HepG2 (cell line): ENCODE data around the gene LAX1. TPM values are rescaled to one million over a fixed set of nuclear protein-coding genes. Genes with fewer than 3 reads are reported as not detected.

ENCODE experiments used
- DNMT1 ChIP-seq: sonication (generic); formaldehyde crosslinking; IDR thresholded peaks from 2 replicates; pipeline ENCODE4 v1.5.1; 2020; ENCODE audit warnings: mild to moderate bottlenecking, missing genetic modification reagents
- DRAP1 ChIP-seq: IDR thresholded peaks from 2 replicates; pipeline ENCODE4 v1.6.1; 2016; ENCODE audit warnings: missing genetic modification reagents, missing compliant biosample characterization
- HMG20B ChIP-seq: conservative IDR thresholded peaks from 2 replicates; pipeline ENCODE4 v1.6.1; 2016; ENCODE audit warnings: missing genetic modification reagents, missing compliant biosample characterization
- IKZF4 ChIP-seq: sonication (generic); formaldehyde crosslinking; IDR thresholded peaks from 2 replicates; pipeline ENCODE4 v1.5.1; 2020; ENCODE audit warnings: borderline replicate concordance, mild to moderate bottlenecking, low read depth, missing genetic modification reagents; ENCODE audit errors: not compliant biosample characterization
- MAX ChIP-seq: IDR thresholded peaks from 2 replicates; pipeline ENCODE4 v1.6.1; 2012; ENCODE audit warnings: inconsistent platforms
- MIER2 ChIP-seq: IDR thresholded peaks from 2 replicates; pipeline ENCODE4 v1.6.1; 2016; ENCODE audit warnings: missing biosample characterization, missing genetic modification reagents
- MTA3 ChIP-seq: sonication (generic); formaldehyde crosslinking; IDR thresholded peaks from 2 replicates; pipeline ENCODE4 v1.4.0; 2020; ENCODE audit warnings: missing genetic modification reagents
- NFATC3 ChIP-seq: sonication (generic); formaldehyde crosslinking; IDR thresholded peaks from 2 replicates; pipeline ENCODE4 v1.5.1; 2020; ENCODE audit warnings: mild to moderate bottlenecking, missing genetic modification reagents
- SATB2 ChIP-seq: sonication (generic); formaldehyde crosslinking; IDR thresholded peaks from 2 replicates; pipeline ENCODE4 v1.5.0; 2020; ENCODE audit warnings: missing genetic modification reagents
- SNAPC5 ChIP-seq: sonication (generic); formaldehyde crosslinking; IDR thresholded peaks from 2 replicates; pipeline ENCODE4 v1.8.1; 2023; ENCODE audit warnings: mild to moderate bottlenecking, missing genetic modification reagents, borderline replicate concordance
- ZKSCAN5 ChIP-seq: sonication (generic); formaldehyde crosslinking; IDR thresholded peaks from 2 replicates; pipeline ENCODE4 v1.5.1; 2020; ENCODE audit warnings: mild to moderate bottlenecking, missing genetic modification reagents
- ZNF160 ChIP-seq: sonication (generic); formaldehyde crosslinking; IDR thresholded peaks from 2 replicates; pipeline ENCODE4 v1.8.0; 2022; ENCODE audit warnings: mild to moderate bottlenecking, inconsistent platforms, missing genetic modification reagents
- ZNF207 ChIP-seq: fragments of 450-650 bp; IDR thresholded peaks from 2 replicates; pipeline ENCODE4 v1.6.1; 2016; ENCODE audit warnings: antibody characterized with exemption, borderline replicate concordance
- ZNF407 ChIP-seq: sonication (generic); formaldehyde crosslinking; IDR thresholded peaks from one replicate; pipeline ENCODE4 v1.5.1; 2020; ENCODE audit warnings: mild to moderate bottlenecking, missing genetic modification reagents; ENCODE audit errors: not compliant biosample characterization
- ZNF546 ChIP-seq: sonication (generic); formaldehyde crosslinking; conservative IDR thresholded peaks from 2 replicates; pipeline ENCODE4 v1.8.1; 2023; ENCODE audit warnings: mild to moderate bottlenecking, missing genetic modification reagents
- ZNF563 ChIP-seq: sonication (generic); formaldehyde crosslinking; IDR thresholded peaks from 2 replicates; pipeline ENCODE4 v1.8.0; 2022; ENCODE audit warnings: mild to moderate bottlenecking, moderate library complexity, missing genetic modification reagents
- ZNF572 ChIP-seq: sonication (generic); formaldehyde crosslinking; IDR thresholded peaks from 2 replicates; pipeline ENCODE4 v1.5.1; 2020; ENCODE audit warnings: mild to moderate bottlenecking, missing genetic modification reagents
- ZNF589 ChIP-seq: sonication (generic); formaldehyde crosslinking; conservative IDR thresholded peaks from 2 replicates; pipeline ENCODE4 v1.8.0; 2022; ENCODE audit warnings: mild to moderate bottlenecking, moderate library complexity, missing genetic modification reagents
- ZNF660 ChIP-seq: sonication (generic); formaldehyde crosslinking; IDR thresholded peaks from 2 replicates; pipeline ENCODE4 v1.5.1; 2020; ENCODE audit warnings: mild to moderate bottlenecking, low read depth, missing genetic modification reagents, borderline replicate concordance
- ZNF775 ChIP-seq: sonication (generic); formaldehyde crosslinking; IDR thresholded peaks from 2 replicates; pipeline ENCODE4 v1.4.0; 2020; ENCODE audit warnings: missing genetic modification reagents, mild to moderate bottlenecking, moderate library complexity, borderline replicate concordance
- polyA plus RNA-seq, 8 experiments: library from polyadenylated mRNA; depleted of rRNA in 3 of 8; stranded (reverse) in 7 of 8; unstranded in 1 of 8; fragments of >200 nt; fragmentation: Illumina TruSeq in 4 of 8; extraction: Trizol in 4 of 8; gene quantifications; 2 replicates each; pipeline versions ENCODE4 v1.2.1 to v1.2.3, GENCODE V29; 2011 to 2016; ENCODE audit warnings: low read depth in 4 of 8, missing spikeins in 1 of 8, mixed read lengths in 1 of 8; ENCODE audit not compliant: insufficient read depth in 1 of 8
- total RNA-seq, 5 experiments: library from RNA; depleted of rRNA; stranded (reverse); fragments of >200 nt; fragmentation: Illumina TruSeq; extraction: Trizol; gene quantifications; 2 replicates each; pipeline ENCODE4 v1.2.3, GENCODE V29; 2016; ENCODE audit warnings: low read depth in 1 of 5

Gene LAX1
- total and polyA plus RNA-seq, 2 of the 13 experiments (the other 11 are each of a cell fraction or from before 2014, with no cell fraction given) = not detected

GRCh38 chr1:203795441-203796235 is 30.7 kb downstream of the LAX1 start, which contains the start of the genes ZBED6 and ZC3H11A (continued):
- no peak for TF ChIP-seq MIER2 (CRISPR knock-in tag)
- TF ChIP-seq MTA3 = no peak
- no peak for TF ChIP-seq ZNF407 (CRISPR knock-in tag)
- TF ChIP-seq IKZF4 (CRISPR knock-in tag) = no peak
- TF ChIP-seq DRAP1 (CRISPR knock-in tag) = peak; percentile 74
- 0 out of 2 replicates have a peak, but pooled peaks have one; percentile 24 for TF ChIP-seq ZNF546 (CRISPR knock-in tag)
- no peak for TF ChIP-seq SNAPC5 (CRISPR knock-in tag)
- no peak for TF ChIP-seq ZNF775
- TF ChIP-seq SATB2 = 0 out of 2 replicates have a peak, but pooled peaks have one; percentile 34
- TF ChIP-seq ZNF660 (CRISPR knock-in tag) = no peak
- no peak for TF ChIP-seq DNMT1 (CRISPR knock-in tag)
- no peak for TF ChIP-seq ZNF563 (CRISPR knock-in tag)
- 0 out of 2 replicates have a peak, but pooled peaks have one; percentile 25 for TF ChIP-seq HMG20B
- peak; percentile 63; the same call in 1 of the 2 replicates for TF ChIP-seq ZNF160
- peak; percentile 13; the same call in 1 of the 2 replicates for TF ChIP-seq ZNF589
- no peak for TF ChIP-seq ZKSCAN5
- peak; percentile 82; the same call in 1 of the 2 replicates for TF ChIP-seq ZNF207
- peak; percentile 82 for TF ChIP-seq MAX
- peak; percentile 69; the same call in 1 of the 2 replicates for TF ChIP-seq NFATC3 (CRISPR knock-in tag)
- no peak for TF ChIP-seq ZNF572
